Measurements from ENCODE around the gene SHISAL2B.

SHISAL2B gene

GRCh38 chr5:64671678-64672077, 18.6 kb upstream of the SHISAL2B start:
- no peak for TF ChIP-seq CTCF (conservative IDR thresholded peaks at IDR 0.05; ENCODE audit: control insufficient read depth, insufficient read depth, low read depth, low read length)
- no peak for DNase-seq (ENCODE audit: low read depth)
- no peak overlapping the region for H3K4me3 ChIP-seq (ENCODE audit: control insufficient read depth, low read depth, low read length)

GRCh38 chr5:64678374-64678773, 11.9 kb upstream of the SHISAL2B start:
- TF ChIP-seq CTCF (conservative IDR thresholded peaks at IDR 0.05; ENCODE audit: control insufficient read depth, insufficient read depth, low read depth, low read length), result no peak
- H3K4me3 ChIP-seq (ENCODE audit: control insufficient read depth, low read depth, low read length), result no peak overlapping the region
- DNase-seq (ENCODE audit: low read depth), result no peak

DNA sequence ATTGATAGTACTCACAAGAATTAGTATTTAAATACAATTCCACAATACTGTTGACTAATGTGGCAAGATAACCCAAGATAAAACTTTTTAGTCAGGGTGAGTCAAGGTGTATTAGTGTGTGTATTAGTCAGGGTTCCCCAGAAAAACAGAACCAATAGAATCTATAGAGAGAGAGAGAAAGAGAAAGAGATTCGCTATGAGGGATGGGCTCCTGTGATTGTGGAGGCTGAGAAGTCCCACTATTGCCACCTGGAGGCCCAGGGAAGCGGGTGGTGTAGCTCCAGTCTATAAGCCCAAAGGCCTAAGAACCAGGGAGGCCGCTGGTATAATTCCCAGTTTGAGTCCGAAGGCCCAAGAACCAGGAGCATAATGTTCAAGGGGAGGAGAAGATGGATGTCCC, 10.0 kb upstream of the SHISAL2B start:
- no peak for DNase-seq (ENCODE audit: low read depth)
- peak; percentile 19 for TF ChIP-seq CTCF (conservative IDR thresholded peaks at IDR 0.05; ENCODE audit: control insufficient read depth, insufficient read depth, low read depth, low read length)
- no peak overlapping the region for H3K4me3 ChIP-seq (ENCODE audit: control insufficient read depth, low read depth, low read length)

DNA sequence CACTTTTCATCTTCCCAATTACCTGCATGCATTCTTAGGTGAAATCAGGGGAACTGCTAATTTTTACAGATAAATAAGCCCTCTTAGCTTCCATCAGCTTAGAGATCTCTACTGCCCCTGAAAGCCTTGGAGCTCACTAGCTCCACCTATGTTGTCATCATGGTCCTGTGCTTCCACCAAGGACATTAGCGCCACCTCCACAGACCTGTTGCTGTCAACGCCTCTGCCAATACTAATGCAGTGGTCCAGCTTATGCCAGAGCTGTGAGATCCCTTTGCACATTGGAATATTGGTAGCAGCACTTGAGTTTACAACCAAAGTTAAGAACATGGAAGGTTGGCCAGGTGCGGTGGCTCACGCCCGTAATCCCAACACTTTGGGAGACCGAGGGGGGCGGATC, 7.7 kb upstream of the SHISAL2B start:
- no peak overlapping the region for H3K4me3 ChIP-seq (ENCODE audit: control insufficient read depth, low read depth, low read length)
- DNase-seq (ENCODE audit: low read depth), result no peak
- TF ChIP-seq CTCF (conservative IDR thresholded peaks at IDR 0.05; ENCODE audit: control insufficient read depth, insufficient read depth, low read depth, low read length), result no peak

DNA sequence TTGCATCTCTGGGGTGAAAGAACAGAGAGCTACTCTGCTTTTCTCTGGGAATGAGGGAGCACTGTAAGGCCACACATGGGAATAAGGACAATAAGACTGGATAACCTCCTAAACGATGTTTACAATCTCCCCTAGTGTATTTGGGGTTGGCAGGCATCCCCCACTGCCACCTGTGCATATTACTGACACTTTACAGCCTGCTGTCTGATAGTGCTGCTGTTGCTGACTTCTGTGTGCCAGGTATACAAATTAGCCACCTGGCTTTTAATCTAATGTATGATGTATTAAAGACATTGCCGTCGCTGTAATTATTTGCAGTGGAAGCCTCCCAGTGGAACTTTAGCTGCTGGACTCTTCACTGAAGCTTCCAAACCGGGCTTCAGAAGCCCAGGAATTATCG, 4.4 kb upstream of the SHISAL2B start:
- H3K4me3 ChIP-seq (ENCODE audit: control insufficient read depth, low read depth, low read length), result no peak overlapping the region
- DNase-seq (ENCODE audit: low read depth), result no peak
- TF ChIP-seq CTCF (conservative IDR thresholded peaks at IDR 0.05; ENCODE audit: control insufficient read depth, insufficient read depth, low read depth, low read length), result no peak

DNA sequence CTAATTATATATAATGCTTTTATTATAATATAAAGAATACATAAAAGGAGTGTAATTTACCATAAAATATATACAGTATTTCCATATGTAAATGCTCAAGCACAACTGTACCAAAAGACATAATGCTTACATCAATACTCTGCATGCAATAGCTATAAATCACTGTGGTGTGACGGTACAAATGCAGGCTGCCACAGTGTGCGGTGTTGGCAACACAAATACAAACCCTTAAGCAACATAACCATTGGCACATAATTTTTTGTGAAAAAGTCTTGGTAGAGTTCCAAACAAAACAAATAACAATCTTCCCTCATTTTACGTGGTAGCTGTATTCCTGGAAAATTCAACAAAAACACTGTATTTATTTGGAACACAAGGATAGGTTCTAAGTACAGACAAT, 1.9 kb upstream of the SHISAL2B start:
- no peak for DNase-seq (ENCODE audit: low read depth)
- TF ChIP-seq CTCF (conservative IDR thresholded peaks at IDR 0.05; ENCODE audit: control insufficient read depth, insufficient read depth, low read depth, low read length), result no peak
- no peak overlapping the region for H3K4me3 ChIP-seq (ENCODE audit: control insufficient read depth, low read depth, low read length)

GRCh38 chr5:64688965-64689364, 1.3 kb upstream of the SHISAL2B start:
- no peak for TF ChIP-seq CTCF (conservative IDR thresholded peaks at IDR 0.05; ENCODE audit: control insufficient read depth, insufficient read depth, low read depth, low read length)
- H3K4me3 ChIP-seq (ENCODE audit: control insufficient read depth, low read depth, low read length), result no peak overlapping the region
- no peak for DNase-seq (ENCODE audit: low read depth)

Data from fibroblast of mammary gland (primary cell).